SK-N-SH treated with all-trans-retinoic acid at 6 μM for 48 hours (cell line): ENCODE data around the gene CRYBG3.

Experiments
- ESRRG ChIP-seq: fragments of 250-450 bp; sonication (Bioruptor Pico); IDR thresholded peaks from 2 replicates; pipeline ENCODE4 v1.6.1; 2021; ENCODE audit warnings: mild to moderate bottlenecking
- TCF4 ChIP-seq: fragments of 250-450 bp; sonication (Bioruptor Pico); IDR thresholded peaks from 2 replicates; pipeline ENCODE4 v1.8.0; 2021; ENCODE audit warnings: mild to moderate bottlenecking, moderate library complexity, borderline replicate concordance
- TOX ChIP-seq: fragments of 250-450 bp; sonication (Bioruptor Pico); IDR thresholded peaks from 2 replicates; pipeline ENCODE4 v1.8.0; 2021; ENCODE audit warnings: mild to moderate bottlenecking, moderate library complexity, borderline replicate concordance
- ZNF8 ChIP-seq: fragments of 450-650 bp; formaldehyde crosslinking; IDR thresholded peaks from 2 replicates; pipeline ENCODE4 v1.5.0; 2020; ENCODE audit warnings: mild to moderate bottlenecking, moderate library complexity

- TF ChIP-seq TOX (CRISPR knock-in tag) (no peak), TCF4 (CRISPR knock-in tag) (no peak), ZNF8 (CRISPR knock-in tag) (no peak), ESRRG (CRISPR knock-in tag) (no peak)
These were observed 138.7 kb downstream of the CRYBG3 start for GRCh38 chr3:97960551-97960950.
